SJSA1 (cell line): ENCODE data around the gene OR10T2. TPM values are rescaled to one million over a fixed set of nuclear protein-coding genes. Genes with fewer than 3 reads are reported as not detected.
"Not testable (repeated sequence)": the region's sequence is repeated elsewhere in the genome, so short reads cannot be mapped to it uniquely, and the experiment has no call there.

Source experiments
- DNase-seq, 2 experiments: peaks; one replicate each; pipeline ENCODE4 v3.0.0-alpha.2; 2015 to 2020; ENCODE audit warnings: low spot score in 2 of 2, low read depth in 1 of 2
- H3K27ac ChIP-seq: fragments of 250-450 bp; sonication (Bioruptor Pico); 2 replicates; pipeline ENCODE4 v1.5.1; 2020; ENCODE audit warnings: mild to moderate bottlenecking, moderate library complexity
- H3K27me3 ChIP-seq: fragments of 250-450 bp; sonication (Bioruptor Pico); replicated peaks from 2 replicates; pipeline ENCODE4 v1.5.1; 2020; ENCODE audit warnings: mild to moderate bottlenecking, moderate library complexity
- H3K36me3 ChIP-seq: fragments of 250-450 bp; sonication (Bioruptor Pico); 2 replicates; pipeline ENCODE4 v1.5.1; 2020; ENCODE audit warnings: mild to moderate bottlenecking
- H3K4me1 ChIP-seq: fragments of 250-450 bp; sonication (Bioruptor Pico); replicated peaks from 2 replicates; pipeline ENCODE4 v1.6.1; 2021; ENCODE audit warnings: mild to moderate bottlenecking
- H3K4me3 ChIP-seq: fragments of 250-450 bp; sonication (Bioruptor Pico); 2 replicates; pipeline ENCODE4 v1.5.1; 2020; ENCODE audit warnings: mild to moderate bottlenecking
- H3K9me3 ChIP-seq: fragments of 250-450 bp; sonication (Bioruptor Pico); replicated peaks from 2 replicates; pipeline ENCODE4 v1.5.1; 2020; ENCODE audit warnings: mild to moderate bottlenecking
- total RNA-seq: library from RNA; depleted of rRNA; stranded (reverse); fragments of >200 nt; shearing (Covaris generic); gene quantifications from 2 replicates; pipeline ENCODE4 v1.2.3, GENCODE V29; 2014; rRNA removed

OR10T2 gene
- total RNA-seq: not detected in 2 replicates

- no peak within 1 kb of the TSS for H3K4me3 ChIP-seq
- H3K27me3 ChIP-seq: no peaks in the 10 kb centered on the region
- no peak within 1 kb of the TSS for H3K27ac ChIP-seq
- H3K36me3 ChIP-seq: no peaks in the 10 kb centered on the region
- H3K4me1 ChIP-seq: no peaks in the 10 kb centered on the region
- H3K9me3 ChIP-seq: no peaks in the 10 kb centered on the region
- no peak for DNase-seq
These were observed at the start of gene OR10T2 for GRCh38 chr1:158398818-158399514. OR10T2 (minus strand) TSS chr1:158399466; CDS start chr1:158399466, 0 bp downstream.

GRCh38 chr1:158445376-158445775 lies 46.1 kb upstream of the OR10T2 start:
- Histone ChIP-seq H3K4me3 (no peak overlapping the region), H3K27me3 (no peaks in the 10 kb centered on the region), H3K4me1 (no peaks in the 10 kb centered on the region), H3K36me3 (no peaks in the 10 kb centered on the region), H3K9me3 (no peaks in the 10 kb centered on the region), H3K27ac (no peak overlapping the region)
- DNase-seq: no peak

GRCh38 chr1:158434741-158435140 lies 35.5 kb upstream of the OR10T2 start:
- H3K27me3 ChIP-seq: no peaks in the 10 kb centered on the region
- H3K27ac ChIP-seq: no peak overlapping the region
- H3K4me1 ChIP-seq: no peaks in the 10 kb centered on the region
- H3K4me3 ChIP-seq: no peak overlapping the region
- H3K36me3 ChIP-seq: no peaks in the 10 kb centered on the region
- no peaks in the 10 kb centered on the region; the same call in 1 of the 2 replicates for H3K9me3 ChIP-seq
- DNase-seq: no peak

GRCh38 chr1:158430163-158430562 lies 30.9 kb upstream of the OR10T2 start:
- H3K27me3 ChIP-seq, H3K4me3 ChIP-seq: not testable (repeated sequence)

GRCh38 chr1:158426137-158426536 lies 26.9 kb upstream of the OR10T2 start, which contains the start of gene OR10K2:
OR10K2 (minus strand) TSS chr1:158426237; CDS start chr1:158420866, 5,371 bp downstream.
- no peak for DNase-seq
- Histone ChIP-seq H3K27ac (no peak within 1 kb of the TSS), H3K9me3 (no peaks in the 10 kb centered on the region), H3K36me3 (no peaks in the 10 kb centered on the region), H3K27me3 (no peaks in the 10 kb centered on the region), H3K4me3 (no peak within 1 kb of the TSS), H3K4me1 (no peaks in the 10 kb centered on the region)

More at GRCh38 chr1:158430163-158430562, 30.9 kb upstream of the OR10T2 start:
- H3K27ac ChIP-seq, H3K36me3 ChIP-seq, H3K9me3 ChIP-seq, DNase-seq, H3K4me1 ChIP-seq: not testable (repeated sequence)

- H3K4me3 ChIP-seq: no peak overlapping the region
- no peaks in the 10 kb centered on the region for H3K36me3 ChIP-seq
- H3K4me1 ChIP-seq: no peaks in the 10 kb centered on the region
- no peak overlapping the region for H3K27ac ChIP-seq
- no peak for DNase-seq
- no peaks in the 10 kb centered on the region for H3K9me3 ChIP-seq
- no peaks in the 10 kb centered on the region for H3K27me3 ChIP-seq
These were observed 25.8 kb upstream of the OR10T2 start for GRCh38 chr1:158425027-158425426.

GRCh38 chr1:158422212-158422611 lies 22.9 kb upstream of the OR10T2 start:
- no peaks in the 10 kb centered on the region for H3K4me1 ChIP-seq
- no peak overlapping the region for H3K27ac ChIP-seq
- H3K9me3 ChIP-seq: no peaks in the 10 kb centered on the region
- DNase-seq: no peak
- H3K27me3 ChIP-seq: no peaks in the 10 kb centered on the region
- H3K4me3 ChIP-seq: no peak overlapping the region
- no peaks in the 10 kb centered on the region for H3K36me3 ChIP-seq

GRCh38 chr1:158417586-158417985 lies 18.3 kb upstream of the OR10T2 start:
- no peaks in the 10 kb centered on the region for H3K9me3 ChIP-seq
- no peak overlapping the region for H3K27ac ChIP-seq
- H3K36me3 ChIP-seq: no peaks in the 10 kb centered on the region
- no peak for DNase-seq
- H3K4me1 ChIP-seq: no peaks in the 10 kb centered on the region
- H3K27me3 ChIP-seq: no peaks in the 10 kb centered on the region
- H3K4me3 ChIP-seq: no peak overlapping the region

GRCh38 chr1:158414651-158415345 lies 15.5 kb upstream of the OR10T2 start:
- Histone ChIP-seq H3K4me3 (no peak overlapping the region), H3K4me1 (no peaks in the 10 kb centered on the region), H3K36me3 (no peaks in the 10 kb centered on the region), H3K27ac (no peak overlapping the region), H3K27me3 (no peaks in the 10 kb centered on the region), H3K9me3 (no peaks in the 10 kb centered on the region)
- no peak for DNase-seq

GRCh38 chr1:158407092-158407491 lies 7.8 kb upstream of the OR10T2 start:
- no peak for DNase-seq
- H3K27me3 ChIP-seq: no peaks in the 10 kb centered on the region
- H3K4me1 ChIP-seq: no peaks in the 10 kb centered on the region
- H3K9me3 ChIP-seq: no peaks in the 10 kb centered on the region
- no peak overlapping the region for H3K4me3 ChIP-seq
- H3K36me3 ChIP-seq: no peaks in the 10 kb centered on the region
- no peak overlapping the region for H3K27ac ChIP-seq

- no peaks in the 10 kb centered on the region for H3K9me3 ChIP-seq
- no peak for DNase-seq
- no peak overlapping the region for H3K4me3 ChIP-seq
- H3K27ac ChIP-seq: no peak overlapping the region
- no peaks in the 10 kb centered on the region for H3K4me1 ChIP-seq
- no peaks in the 10 kb centered on the region for H3K27me3 ChIP-seq
- no peaks in the 10 kb centered on the region for H3K36me3 ChIP-seq
These were observed 1.6 kb upstream of the OR10T2 start for GRCh38 chr1:158400871-158401270.

GRCh38 chr1:158396646-158397045 lies 2.6 kb downstream of the OR10T2 start:
- Histone ChIP-seq H3K27me3 (no peaks in the 10 kb centered on the region), H3K27ac (no peak overlapping the region), H3K4me3 (no peak overlapping the region), H3K9me3 (no peaks in the 10 kb centered on the region), H3K36me3 (no peaks in the 10 kb centered on the region), H3K4me1 (no peaks in the 10 kb centered on the region)
- no peak for DNase-seq

- no peak for DNase-seq
- Histone ChIP-seq H3K27me3 (no peaks in the 10 kb centered on the region), H3K36me3 (no peaks in the 10 kb centered on the region), H3K27ac (no peak overlapping the region), H3K4me3 (no peak overlapping the region), H3K9me3 (no peaks in the 10 kb centered on the region), H3K4me1 (no peaks in the 10 kb centered on the region)
These were observed 5.8 kb downstream of the OR10T2 start for GRCh38 chr1:158393476-158393875.

GRCh38 chr1:158391099-158391498 lies 8.2 kb downstream of the OR10T2 start:
- no peak overlapping the region for H3K4me3 ChIP-seq
- no peak for DNase-seq
- no peaks in the 10 kb centered on the region for H3K27me3 ChIP-seq
- H3K4me1 ChIP-seq: no peaks in the 10 kb centered on the region
- no peaks in the 10 kb centered on the region for H3K9me3 ChIP-seq
- H3K36me3 ChIP-seq: no peaks in the 10 kb centered on the region
- no peak overlapping the region for H3K27ac ChIP-seq
